ENCODE data around the gene SHLD1. TPM values are rescaled to one million over a fixed set of nuclear protein-coding genes. Genes with fewer than 3 reads are reported as not detected.

Gene SHLD1
- total RNA-seq, 4 donors from 2014 or later = 1.8 to 9.7 (median 6.3) TPM

GRCh38 chr20:5808901-5809300, 58.7 kb downstream of the SHLD1 start:
- intact Hi-C loops (cut with DNase I; ENCODE audit: low total_unique reads) = no loop called here
- Histone ChIP-seq H3K27ac (no peak overlapping the region), H3K36me3 (no peaks in the 10 kb centered on the region), H3K4me3 (no peak overlapping the region), H3K27me3 (no peaks in the 10 kb centered on the region), H3K4me1 (no peaks in the 10 kb centered on the region), H3K9me3 (no peaks in the 10 kb centered on the region)
- TF ChIP-seq CTCF (IDR thresholded peaks at IDR 0.05) = no peak
- no peak for TF ChIP-seq POLR2A (IDR thresholded peaks at IDR 0.05)
- DNase-seq = no peak

DNA sequence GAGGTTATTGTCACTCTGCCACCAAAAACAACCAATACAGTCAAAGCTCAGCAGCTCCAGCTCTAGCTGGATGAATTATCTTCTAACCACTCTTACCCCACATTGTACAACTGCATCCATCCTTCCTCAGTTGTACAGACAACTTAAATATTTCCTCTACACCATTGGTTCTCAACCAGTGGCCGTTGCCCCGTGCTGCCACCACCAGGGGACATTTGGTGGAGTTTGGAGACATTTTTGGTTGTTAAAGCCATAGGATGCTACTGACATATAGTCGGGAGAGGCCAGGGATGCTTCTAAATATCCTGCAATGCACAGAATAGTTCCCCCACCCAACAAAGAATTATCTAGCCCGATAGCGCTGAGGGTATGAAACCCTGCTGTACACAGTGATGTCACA, 59.3 kb downstream of the SHLD1 start:
- Histone ChIP-seq H3K9me3 (no peaks in the 10 kb centered on the region), H3K4me1 (no peaks in the 10 kb centered on the region), H3K27ac (no peak overlapping the region), H3K27me3 (no peaks in the 10 kb centered on the region), H3K36me3 (no peaks in the 10 kb centered on the region), H3K4me3 (no peak overlapping the region)
- intact Hi-C loops (cut with DNase I; ENCODE audit: low total_unique reads) = no loop called here
- DNase-seq = no peak
- no peak for TF ChIP-seq CTCF (IDR thresholded peaks at IDR 0.05)
- no peak for TF ChIP-seq POLR2A (IDR thresholded peaks at IDR 0.05)

DNA sequence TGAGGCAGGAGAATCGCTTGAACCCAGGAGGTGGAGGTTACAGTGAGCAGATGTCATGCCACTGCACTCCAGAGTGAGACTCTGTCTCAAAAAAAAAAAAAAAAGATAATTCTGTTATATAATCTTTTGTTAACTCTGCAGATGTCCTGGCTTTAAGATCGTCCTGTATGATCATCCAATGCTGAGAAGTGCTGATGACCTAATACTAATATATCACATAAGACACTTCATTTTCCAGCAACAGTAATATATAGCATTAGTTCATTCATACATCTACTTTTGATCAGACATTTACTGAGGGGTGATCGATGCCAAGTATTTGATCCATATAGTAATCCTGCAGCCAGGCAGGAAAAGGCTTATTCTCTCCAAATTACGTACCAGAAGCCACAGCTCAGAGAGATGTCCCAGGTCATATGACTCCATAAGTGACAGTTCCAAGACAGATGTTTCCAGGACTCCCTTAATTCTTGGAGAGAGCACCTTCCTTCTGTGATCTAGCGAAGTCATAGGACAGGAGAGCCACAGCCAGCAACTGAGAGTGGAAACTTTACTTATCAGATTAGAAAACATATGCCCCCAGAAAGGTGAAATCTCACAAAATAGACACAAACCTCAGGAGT, 60.7 kb downstream of the SHLD1 start:
- intact Hi-C loops (cut with DNase I; ENCODE audit: low total_unique reads) = no loop called here
- no peaks in the 10 kb centered on the region for H3K36me3 ChIP-seq
- no peaks in the 10 kb centered on the region for H3K27me3 ChIP-seq
- TF ChIP-seq POLR2A (IDR thresholded peaks at IDR 0.05) = no peak
- no peak for TF ChIP-seq CTCF (IDR thresholded peaks at IDR 0.05)
- no peaks in the 10 kb centered on the region for H3K9me3 ChIP-seq
- DNase-seq = no peak
- no peak overlapping the region for H3K27ac ChIP-seq
- H3K4me3 ChIP-seq = no peak overlapping the region
- H3K4me1 ChIP-seq = no peaks in the 10 kb centered on the region

GRCh38 chr20:5811746-5812145, 61.5 kb downstream of the SHLD1 start:
- H3K27ac ChIP-seq = no peak overlapping the region
- H3K36me3 ChIP-seq = no peaks in the 10 kb centered on the region
- no peak for DNase-seq
- no peaks in the 10 kb centered on the region for H3K4me1 ChIP-seq
- TF ChIP-seq CTCF (IDR thresholded peaks at IDR 0.05) (no peak), POLR2A (IDR thresholded peaks at IDR 0.05) (no peak)
- H3K4me3 ChIP-seq = no peak overlapping the region
- H3K9me3 ChIP-seq = no peaks in the 10 kb centered on the region
- intact Hi-C loops (cut with DNase I; ENCODE audit: low total_unique reads) = no loop called here
- H3K27me3 ChIP-seq = no peaks in the 10 kb centered on the region

DNA sequence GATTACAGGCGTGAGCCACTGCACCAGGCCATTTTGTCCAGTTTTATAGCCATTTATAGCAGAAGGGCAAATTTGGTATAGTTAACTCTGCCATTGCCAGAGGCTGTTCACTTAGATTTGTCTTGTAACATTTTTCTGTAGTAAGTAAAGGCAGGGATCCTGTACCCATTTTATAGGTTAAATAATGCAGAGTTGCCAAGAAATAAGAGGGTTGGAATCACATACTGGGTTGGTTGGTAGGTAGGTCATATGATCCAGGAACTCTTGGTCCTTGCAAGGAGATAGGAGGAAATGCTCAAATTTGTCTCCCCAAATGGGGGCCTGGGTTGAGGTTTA, 68.1 kb downstream of the SHLD1 start:
- Histone ChIP-seq H3K4me3 (no peak overlapping the region), H3K27ac (no peak overlapping the region), H3K9me3 (no peaks in the 10 kb centered on the region), H3K27me3 (no peaks in the 10 kb centered on the region), H3K4me1 (no peaks in the 10 kb centered on the region), H3K36me3 (no peaks in the 10 kb centered on the region)
- TF ChIP-seq POLR2A (IDR thresholded peaks at IDR 0.05) (no peak), CTCF (IDR thresholded peaks at IDR 0.05) (no peak)
- no peak for DNase-seq
- intact Hi-C loops (cut with DNase I; ENCODE audit: low total_unique reads) = no loop called here
